ENCODE data around the gene MARCHF5.
"Not testable (repeated sequence)": the region's sequence is repeated elsewhere in the genome, so short reads cannot be mapped to it uniquely, and the experiment has no call there.

MARCHF5 gene

GRCh38 chr10:92387289-92387940 is 96.4 kb downstream of the MARCHF5 start:
- peak; percentile 76 for DNase-seq (ENCODE audit: low read depth)

GRCh38 chr10:92393173-92393572 is 102.2 kb downstream of the MARCHF5 start:
- not testable (repeated sequence) for DNase-seq (ENCODE audit: low read depth)

GRCh38 chr10:92395271-92395670 is 104.3 kb downstream of the MARCHF5 start:
- DNase-seq (ENCODE audit: low read depth), result no peak

- not testable (repeated sequence) for DNase-seq (ENCODE audit: low read depth)
These were observed 111.3 kb downstream of the MARCHF5 start for GRCh38 chr10:92402234-92402633.
